SHP77 (cell line): ENCODE data around the gene HSPBAP1.
"Not testable (repeated sequence)": the region's sequence is repeated elsewhere in the genome, so short reads cannot be mapped to it uniquely, and the experiment has no call there.

Source experiments
- DNase-seq, 2 experiments: peaks; one replicate each; lab custom pipeline; 2025; lab: John Stamatoyannopoulos, UW

Gene HSPBAP1

GRCh38 chr3:122785231-122785630, 8.4 kb downstream of the HSPBAP1 start:
- no peak for DNase-seq

GRCh38 chr3:122784436-122784835, 9.2 kb downstream of the HSPBAP1 start:
- DNase-seq, result no peak

DNA sequence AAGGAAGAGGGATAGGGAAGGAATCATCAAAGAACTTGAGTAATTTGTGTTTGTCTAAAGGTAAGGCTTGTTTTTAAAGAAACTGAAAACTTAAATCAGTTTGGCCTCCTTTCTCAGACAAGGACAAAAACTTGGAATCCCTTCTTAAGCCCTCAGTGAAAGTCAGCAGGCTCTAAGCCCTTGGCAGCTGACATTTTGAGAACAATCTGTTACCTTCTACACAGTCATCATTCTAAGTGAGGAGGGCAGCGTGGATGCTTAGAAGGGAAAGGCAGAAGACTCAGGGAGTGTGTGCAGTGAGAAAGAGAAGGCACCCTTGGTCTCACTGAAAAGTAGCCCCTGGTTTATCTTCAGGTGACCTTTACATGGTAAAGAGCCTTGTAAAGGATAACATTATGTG, 10.8 kb downstream of the HSPBAP1 start:
- no peak for DNase-seq

- no peak for DNase-seq
Observed at GRCh38 chr3:122777563-122777962, 16.1 kb downstream of the HSPBAP1 start.

DNA sequence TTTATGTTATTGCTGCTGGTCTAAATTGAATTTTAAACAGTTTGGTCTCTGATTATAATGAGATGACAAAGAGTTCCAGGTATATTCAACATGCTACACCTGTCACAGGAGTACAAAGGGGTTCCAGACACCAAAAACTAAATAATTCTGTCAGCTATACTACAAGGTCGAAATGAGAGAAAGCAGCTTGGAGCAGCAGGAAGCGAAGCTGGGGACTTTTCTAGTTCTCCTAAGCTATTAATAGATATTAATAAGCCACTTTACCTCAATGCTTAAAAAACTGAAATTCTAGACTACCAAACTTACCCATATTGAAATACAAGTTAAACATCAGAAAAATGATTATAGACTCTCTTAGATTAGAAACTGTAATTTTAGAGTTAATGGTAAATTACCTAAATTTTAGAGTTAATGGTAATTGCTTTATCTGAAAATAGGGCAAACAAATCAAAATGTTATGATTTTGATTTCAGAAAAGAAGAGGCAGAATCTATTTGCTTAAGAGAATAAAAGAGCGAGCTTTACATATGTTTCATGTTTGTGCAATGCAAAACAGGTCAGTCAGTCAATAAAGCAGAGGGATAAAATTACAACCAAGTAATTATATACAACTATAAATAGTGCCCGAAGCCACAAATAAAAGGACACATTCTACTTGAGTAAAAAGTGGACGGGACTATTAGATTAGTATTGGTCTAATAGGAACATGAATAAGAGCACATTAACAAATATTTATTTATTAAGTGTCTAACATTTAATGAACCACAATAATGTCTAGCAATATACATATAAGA, 16.8 kb downstream of the HSPBAP1 start:
- no peak for DNase-seq

GRCh38 chr3:122774564-122774963, 19.1 kb downstream of the HSPBAP1 start:
- no peak for DNase-seq

DNA sequence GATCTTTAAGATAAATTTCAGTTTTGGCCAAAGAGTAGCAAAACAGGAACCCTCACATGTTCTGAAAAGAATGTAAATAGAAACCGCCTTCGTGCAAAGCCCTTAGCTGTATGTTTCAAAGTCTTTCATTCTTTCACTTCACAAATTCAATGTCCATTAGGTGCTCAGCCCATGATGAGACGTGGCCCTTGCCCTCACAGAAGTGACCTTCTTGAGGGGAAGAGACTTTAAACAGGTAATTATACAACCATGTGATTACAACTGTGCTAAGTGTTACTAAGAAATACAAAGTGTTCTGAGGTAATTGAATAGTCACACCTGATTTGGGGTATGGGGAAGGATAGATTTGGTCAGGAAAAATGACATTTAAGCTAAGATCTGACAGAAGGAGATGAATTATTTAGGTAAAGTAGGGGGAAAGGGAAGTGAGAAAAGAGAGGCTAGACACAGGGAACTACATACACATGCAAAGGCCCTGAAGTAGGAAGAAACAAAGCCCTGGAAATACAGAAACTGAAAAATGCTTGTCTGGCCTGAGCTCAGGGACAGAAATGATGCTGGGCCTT, 19.6 kb downstream of the HSPBAP1 start:
- DNase-seq, result no peak

GRCh38 chr3:122772827-122773226, 20.8 kb downstream of the HSPBAP1 start:
- no peak for DNase-seq

GRCh38 chr3:122770521-122771202, 23.0 kb downstream of the HSPBAP1 start:
- no peak for DNase-seq

DNA sequence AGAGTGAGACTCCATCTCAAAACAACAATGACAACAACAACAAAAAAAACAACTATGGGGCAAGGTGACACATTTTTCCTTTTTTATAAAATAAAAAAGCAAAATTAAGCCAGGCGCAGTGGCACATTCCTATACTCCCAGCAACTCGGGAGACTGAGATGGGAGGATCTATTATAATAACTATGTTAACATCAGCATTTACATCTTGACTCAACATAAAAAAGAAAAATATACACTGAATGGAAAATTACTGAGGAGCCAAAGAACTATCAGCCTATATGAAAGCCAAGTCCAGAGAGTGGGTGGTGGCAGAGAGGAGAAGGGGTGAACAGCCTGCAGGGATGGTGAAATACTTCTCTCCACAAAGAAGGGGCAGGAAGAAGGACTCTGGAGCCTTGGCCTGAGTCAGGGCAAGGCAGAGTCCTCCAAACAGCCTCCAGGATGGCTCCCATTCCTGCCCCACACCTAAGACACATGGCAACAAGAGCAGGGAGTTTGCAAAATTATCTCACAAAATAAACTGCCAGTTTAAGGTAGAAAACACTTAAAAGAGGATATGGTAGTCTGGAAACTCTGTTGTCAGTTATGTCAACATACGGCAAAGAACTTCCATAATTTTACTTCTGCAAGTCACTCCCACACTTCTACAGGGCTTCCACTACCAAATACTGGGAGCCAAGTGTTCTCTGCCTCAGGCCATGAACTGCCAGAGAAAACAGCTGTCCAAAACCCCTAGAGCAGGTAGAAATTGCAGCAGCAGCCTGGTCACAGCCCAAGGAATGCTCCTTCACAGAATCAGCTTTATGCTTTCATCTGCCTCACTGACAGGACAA, 25.9 kb downstream of the HSPBAP1 start:
- DNase-seq, result no peak

GRCh38 chr3:122766430-122766829, 27.2 kb downstream of the HSPBAP1 start:
- DNase-seq, result no peak

- no peak for DNase-seq
Observed at GRCh38 chr3:122760453-122761271, 33.0 kb downstream of the HSPBAP1 start.

DNA sequence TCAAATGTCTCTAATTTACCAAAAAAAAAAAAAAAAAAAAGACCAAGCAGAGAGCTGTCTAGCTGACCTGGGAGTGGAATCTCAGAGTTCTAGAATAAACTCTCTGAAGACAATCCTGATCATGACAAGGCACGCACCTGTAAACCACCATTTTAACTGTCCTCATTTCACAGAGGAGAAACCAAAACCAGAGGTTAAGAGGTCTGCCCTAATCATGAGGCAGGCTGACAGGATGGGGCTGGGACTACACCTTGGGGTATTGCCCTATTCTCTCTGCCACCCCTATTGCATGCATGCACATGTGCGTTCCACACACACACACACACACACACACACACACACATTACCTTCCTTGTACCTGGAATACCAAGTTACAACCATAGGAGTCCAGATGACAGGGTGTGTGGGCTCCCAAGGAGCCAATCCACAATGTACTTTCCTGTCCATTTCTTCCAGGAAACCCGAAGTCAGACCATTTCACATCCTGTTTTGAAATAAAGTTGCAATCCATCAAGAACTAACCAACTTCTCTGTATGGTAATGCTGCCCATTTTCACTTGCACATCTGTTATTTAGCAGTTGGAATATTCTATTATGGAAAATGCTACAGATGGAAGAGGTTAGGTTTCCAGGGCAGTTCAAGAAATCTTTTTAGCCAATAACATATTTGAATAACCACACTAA, 34.6 kb downstream of the HSPBAP1 start:
- DNase-seq, result no peak

DNA sequence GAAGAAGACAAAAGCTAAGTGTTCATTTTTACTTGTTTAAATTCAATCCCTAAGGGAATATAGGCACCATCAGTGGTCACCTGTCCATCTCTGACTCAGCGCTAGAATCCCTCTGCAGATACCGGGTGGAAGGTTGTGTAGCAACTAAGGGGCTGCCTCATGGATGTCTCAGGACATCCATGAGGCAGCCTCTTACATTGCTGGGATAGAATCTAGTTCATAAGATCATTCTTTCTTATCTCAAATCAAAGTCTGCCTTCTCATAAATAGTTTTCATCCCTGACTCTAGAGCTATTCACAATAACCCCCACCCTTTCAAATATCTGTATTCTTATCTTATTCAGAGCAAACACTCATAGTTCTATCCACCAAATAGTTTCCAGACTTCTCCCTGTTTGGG, 38.1 kb downstream of the HSPBAP1 start:
- DNase-seq, result no peak

DNA sequence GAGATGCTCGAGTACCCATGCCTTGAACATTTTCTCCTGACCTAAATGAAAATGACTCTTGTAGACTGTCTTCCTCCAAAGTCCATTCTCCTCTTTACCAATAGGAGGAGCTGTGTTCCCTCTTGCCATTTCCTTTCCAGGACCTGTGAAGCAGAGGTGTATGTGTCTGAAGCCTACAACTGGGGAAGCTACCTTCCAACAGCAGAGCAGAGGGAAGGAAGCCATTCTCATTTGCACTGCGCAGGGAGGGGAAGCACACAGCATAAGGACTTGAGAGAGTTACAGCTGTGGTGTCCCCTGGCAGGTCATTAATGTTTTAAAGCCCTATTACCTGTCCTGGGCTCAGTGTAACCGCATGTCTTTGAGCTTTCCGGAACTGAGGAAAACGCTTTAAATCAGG, 38.7 kb downstream of the HSPBAP1 start:
- no peak for DNase-seq

DNA sequence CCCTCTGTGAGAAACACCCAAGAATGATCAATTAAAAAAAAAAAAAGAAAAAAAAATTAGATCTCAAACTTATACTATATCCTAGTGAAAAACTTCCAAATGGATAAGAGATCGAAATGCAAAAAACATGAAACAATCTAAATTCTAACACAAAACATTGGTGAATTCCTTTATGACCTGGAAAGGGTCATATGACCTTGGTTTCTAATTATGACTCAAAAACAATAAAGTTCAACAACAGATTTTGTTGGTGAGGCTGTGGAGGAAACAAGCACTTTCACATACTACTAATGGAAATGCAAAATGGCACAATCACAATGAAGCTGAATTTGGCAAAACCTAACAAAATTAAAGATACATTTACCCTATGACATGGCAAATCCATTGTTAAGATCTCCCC, 45.3 kb downstream of the HSPBAP1 start:
- DNase-seq, result no peak

GRCh38 chr3:122747295-122747694, 46.3 kb downstream of the HSPBAP1 start:
- not testable (repeated sequence) for DNase-seq

DNA sequence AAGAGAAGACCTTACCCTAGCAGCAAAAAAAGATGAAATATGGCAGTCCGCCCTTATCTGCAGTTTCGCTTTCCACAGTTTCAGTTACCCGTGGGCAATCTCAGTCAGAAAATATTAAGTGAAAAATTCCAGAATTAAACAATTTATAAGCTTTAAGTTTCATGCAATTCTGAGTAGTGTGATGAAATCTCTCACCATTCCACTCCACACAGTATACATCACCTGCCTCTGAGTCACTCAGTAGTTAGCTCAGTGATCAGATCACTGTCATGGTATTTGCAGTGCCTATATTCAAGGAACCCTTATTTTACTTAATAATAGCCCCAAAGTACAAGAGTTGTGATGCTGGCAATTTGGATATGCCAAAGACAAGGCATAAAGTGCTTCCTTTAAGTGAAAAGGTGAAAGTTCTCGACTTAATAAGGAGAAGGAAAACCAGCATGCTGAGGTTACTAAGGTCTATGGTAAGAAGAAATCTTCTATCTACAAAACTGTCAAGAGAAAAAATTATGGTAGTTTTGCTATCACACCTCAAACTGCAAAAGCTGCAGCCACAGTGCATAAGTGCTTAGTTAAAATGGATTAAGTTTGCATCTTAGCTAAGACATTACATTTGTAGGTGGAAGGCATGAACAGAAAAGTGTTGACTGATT, 48.1 kb downstream of the HSPBAP1 start:
- DNase-seq, result no peak

DNA sequence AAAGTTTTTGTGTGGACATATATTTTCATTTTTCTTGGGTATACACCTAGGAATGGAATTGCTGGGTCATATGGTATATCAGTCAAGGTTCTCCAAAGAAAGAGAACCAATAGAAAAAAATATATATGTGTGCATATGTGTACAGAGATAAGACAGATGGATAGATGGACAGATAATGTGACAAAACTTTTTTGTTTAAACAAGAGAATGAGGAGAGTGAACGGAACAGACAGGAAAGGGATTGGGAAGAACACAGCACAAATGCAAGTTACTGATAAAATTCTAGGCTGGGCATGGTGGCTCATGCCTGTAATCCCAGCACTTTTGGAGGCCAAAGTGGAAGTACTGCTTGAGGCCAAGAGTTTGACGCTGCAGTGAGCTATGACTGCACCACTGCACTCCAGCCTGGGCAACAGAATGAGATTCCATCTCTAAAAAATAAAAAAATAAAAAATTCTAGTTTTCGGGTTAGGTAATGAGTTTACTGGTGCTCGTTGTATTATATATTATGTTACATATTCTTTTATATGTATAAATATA, 50.0 kb downstream of the HSPBAP1 start:
- DNase-seq, result no peak

- DNase-seq, result no peak
Observed at GRCh38 chr3:122742234-122742633, 51.4 kb downstream of the HSPBAP1 start.
